Naive thymus-derived CD8-positive, alpha-beta T cell (primary cell): Measurements from ENCODE around the gene VTI1A. TPM values are rescaled to one million over a fixed set of nuclear protein-coding genes. Genes with fewer than 3 reads are reported as not detected.
"Not testable (repeated sequence)": the region's sequence is repeated elsewhere in the genome, so short reads cannot be mapped to it uniquely, and the experiment has no call there.

ENCODE experiments used
- ATAC-seq, 2 donors: fragments of 150-1000 bp; cut with Tn5 transposase in 1 of 2; sonication (Bioruptor Pico), chemical (Tn5 transposase) in 1 of 2; 1 replicate in 1 of 2; 2 replicates in 1 of 2; pipeline ENCODE4 v1.10.0; 2021; ENCODE audit warnings: mild to moderate bottlenecking in 2 of 2, moderate library complexity in 2 of 2
- POLR2A ChIA-PET: fragments of 350-600 bp; sonication (Branson Sonifier 250); formaldehyde crosslinking; loops from one replicate; lab custom pipeline; 2021; ENCODE audit warnings: antibody characterized with exemption; lab: Charles Lee
- DNase-seq, 10 donors: peaks; one replicate each; pipeline versions ENCODE4 v3.0.0 to v3.0.0-alpha.2; 2020 to 2022
- H3K27ac Mint-ChIP-seq, 10 donors: one replicate each; pipeline ENCODE4 v1.8.0; 2020 to 2022; ENCODE audit warnings: mild to moderate bottlenecking in 10 of 10, mixed read lengths in 10 of 10, moderate library complexity in 4 of 10, inconsistent platforms in 1 of 10
- H3K27me3 Mint-ChIP-seq, 5 donors: one replicate each; pipeline ENCODE4 v1.8.0; 2021 to 2022; ENCODE audit warnings: mixed read lengths in 5 of 5
- H3K36me3 Mint-ChIP-seq, 3 donors: one replicate each; pipeline ENCODE4 v1.8.0; 2020 to 2022; ENCODE audit warnings: mixed read lengths in 3 of 3, mild to moderate bottlenecking in 2 of 3, inconsistent platforms in 1 of 3
- H3K4me1 Mint-ChIP-seq, 4 donors: one replicate each; pipeline ENCODE4 v1.8.0; 2021 to 2022; ENCODE audit warnings: mixed read lengths in 4 of 4
- H3K4me3 Mint-ChIP-seq, 10 donors: one replicate each; pipeline ENCODE4 v1.8.0; 2020 to 2022; ENCODE audit warnings: mild to moderate bottlenecking in 10 of 10, mixed read lengths in 10 of 10, moderate library complexity in 6 of 10, inconsistent platforms in 1 of 10
- H3K9me3 Mint-ChIP-seq, 9 donors: one replicate each; pipeline ENCODE4 v1.8.0; 2020 to 2022; ENCODE audit warnings: mixed read lengths in 9 of 9, mild to moderate bottlenecking in 3 of 9, inconsistent platforms in 1 of 9, moderate library complexity in 1 of 9
- polyA plus RNA-seq, 3 donors: library from polyadenylated mRNA; unstranded; fragments of 300-500 nt; fragmentation: Illumina TruSeq; gene quantifications; one replicate each; pipeline ENCODE4 v1.2.3, GENCODE V29; 2021
- total RNA-seq, 8 experiments: library from RNA in 2 of 8; stranded (reverse) in 2 of 8; gene quantifications; one replicate each; pipeline ENCODE4 v1.2.3 and lab custom pipeline; 2021 to 2026

The VTI1A gene
- total RNA-seq (10 to 100 TPM; 41.2 to 42.7 TPM), polyA plus RNA-seq (10 to 100 TPM; 24.4 to 30.2 (median 26.2) TPM), total RNA-seq (lab: John Stamatoyannopoulos, UW) (58.8 to 102 (median 62.2) reads per million in 6 experiments)

DNA sequence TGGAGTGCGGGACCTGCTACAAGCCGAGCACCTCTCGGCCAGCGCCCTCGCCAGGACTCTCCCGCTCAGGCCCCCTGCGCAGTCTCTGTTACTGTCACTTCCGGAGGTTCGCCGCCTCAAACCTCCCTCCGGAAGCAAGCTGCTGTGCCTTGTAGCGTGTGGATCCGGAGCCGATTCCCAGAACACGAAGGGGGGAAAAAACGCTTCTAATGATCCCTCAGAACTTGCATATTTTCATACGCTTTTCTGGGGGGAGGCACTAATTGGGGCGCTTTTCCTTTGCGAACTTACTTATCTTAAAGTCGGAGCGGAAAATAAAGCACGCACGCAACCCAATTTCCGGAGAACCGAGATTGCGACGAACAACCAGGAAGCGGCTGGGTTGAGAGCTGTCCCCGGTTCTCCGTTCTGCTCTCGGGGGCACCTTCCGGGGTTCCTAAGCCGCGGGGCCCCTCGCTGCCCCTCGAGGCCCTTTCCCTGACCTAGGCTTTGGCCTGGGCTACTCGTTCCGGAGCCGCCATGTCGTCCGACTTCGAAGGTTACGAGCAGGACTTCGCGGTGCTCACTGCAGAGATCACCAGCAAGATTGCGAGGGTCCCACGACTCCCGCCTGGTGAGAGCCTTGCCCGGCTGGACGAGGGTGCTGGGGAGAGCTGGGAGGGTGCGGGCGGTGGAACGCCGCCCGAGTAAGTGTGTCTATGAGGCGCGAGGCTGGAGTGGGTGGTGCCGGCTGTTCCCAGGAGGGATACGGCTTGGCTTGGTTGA is at the start of gene VTI1A, which contains the start of gene ZDHHC6:
Gene VTI1A (plus strand): TSS at position 361 of the 765 bp plus-strand sequence. CDS start 159 bp downstream, at position 520.
Gene ZDHHC6 (minus strand): TSS at position 60 of the 765 bp plus-strand sequence. CDS start 1,478 bp downstream, outside the sequence.
- peak; percentile 88 for ATAC-seq
- POLR2A ChIA-PET = interaction anchor here (0.6 to 2.2 kb wide), 13 partner anchors 9 to 1619 kb away, joined by 3 to 20 read pairs (median 4); partner anchors contain the start of genes ACSL5 and GPAM
- Mint-ChIP-seq H3K9me3 (no peaks in the 10 kb centered on the region), H3K27me3 (no peaks in the 10 kb centered on the region), H3K27ac (peak within 1 kb of the TSS; percentile 95 to 100 (median 98)), H3K4me3 (peak within 1 kb of the TSS; percentile 87 to 100 (median 97)), H3K36me3 (peaks cover 0 to 38% (median 5%) of the 10 kb centered on the region in 3 donors), H3K4me1 (peaks cover 20 to 75% (median 60%) of the 10 kb centered on the region in 4 donors)
- DNase-seq = peak; percentile 71 to 93 (median 81)

DNA sequence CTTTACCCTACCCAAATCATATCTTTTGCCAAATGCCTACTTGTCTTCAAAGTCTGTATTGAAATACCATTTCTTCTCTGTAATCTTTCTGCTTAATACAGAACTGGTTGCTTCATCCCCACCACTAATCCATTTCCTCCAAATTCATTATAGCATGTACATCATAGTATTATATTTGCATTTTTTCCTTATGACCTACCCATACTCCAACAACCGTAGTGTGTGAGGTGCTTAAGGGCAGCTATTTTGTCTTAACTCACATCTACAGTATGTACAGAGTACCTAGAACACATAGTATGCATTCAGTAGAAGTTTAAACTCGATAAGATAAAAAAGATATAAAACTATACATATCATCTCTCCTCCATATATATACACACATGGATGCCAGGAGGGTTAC is 49.4 kb upstream of the VTI1A start:
- H3K4me1 Mint-ChIP-seq = peaks cover 0 to 12% (median 9%) of the 10 kb centered on the region in 4 donors
- no peaks in the 10 kb centered on the region for H3K27me3 Mint-ChIP-seq
- no peak for ATAC-seq
- H3K36me3 Mint-ChIP-seq = peaks cover 6 to 45% (median 14%) of the 10 kb centered on the region in 3 donors
- no peaks in the 10 kb centered on the region for H3K9me3 Mint-ChIP-seq
- DNase-seq = no peak
- POLR2A ChIA-PET = no interaction called here
- no peak overlapping the region for H3K27ac Mint-ChIP-seq
- no peak overlapping the region for H3K4me3 Mint-ChIP-seq

DNA sequence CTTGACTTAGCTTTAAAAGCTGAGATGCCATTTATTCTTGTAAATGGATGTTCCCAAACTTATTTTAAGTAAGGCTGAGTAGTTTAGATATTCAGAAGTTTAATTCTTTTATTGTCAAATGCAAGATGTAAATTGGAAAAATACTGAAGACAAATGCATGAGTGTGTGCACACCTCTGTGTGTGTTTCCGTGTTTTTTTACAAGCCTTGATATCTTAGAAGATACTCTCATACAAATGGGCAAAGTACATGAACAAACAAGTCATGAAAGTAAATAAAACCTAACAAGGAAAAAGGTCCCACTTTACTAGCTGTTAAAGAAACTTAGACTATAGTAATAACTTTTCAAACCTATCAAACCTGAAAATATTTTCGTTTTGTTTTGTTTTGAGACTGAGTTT is 44.1 kb upstream of the VTI1A start:
- Mint-ChIP-seq H3K4me1 (peaks cover 0 to 2% (median 0%) of the 10 kb centered on the region in 4 donors), H3K9me3 (no peaks in the 10 kb centered on the region), H3K27ac (peak overlapping the region in 2 of 10 donors; percentile 6 to 26), H3K27me3 (no peaks in the 10 kb centered on the region), H3K4me3 (no peak overlapping the region), H3K36me3 (peaks cover 16 to 90% (median 47%) of the 10 kb centered on the region in 3 donors)
- ATAC-seq (no peak), DNase-seq (no peak)
- POLR2A ChIA-PET = no interaction called here

DNA sequence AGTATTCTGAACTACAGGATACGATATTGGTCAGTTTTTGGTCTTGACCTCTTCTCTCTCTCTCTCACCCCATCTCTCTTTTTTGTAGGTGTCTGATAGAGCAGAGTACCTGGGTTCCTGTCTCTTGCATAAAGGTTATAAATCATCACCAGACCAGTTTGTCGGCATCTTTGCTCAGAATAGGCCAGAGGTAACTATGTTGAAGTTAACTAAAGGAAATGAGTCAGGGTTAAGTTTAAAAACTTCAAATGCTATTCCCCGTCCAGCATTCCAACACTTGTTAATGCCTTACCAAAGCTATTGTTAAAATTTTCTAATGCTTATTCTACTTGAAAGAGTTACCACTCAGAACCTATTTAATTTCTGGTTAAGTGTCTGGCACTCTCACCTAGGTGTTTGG is 42.4 kb upstream of the VTI1A start:
- DNase-seq (no peak), ATAC-seq (no peak)
- Mint-ChIP-seq H3K27me3 (no peaks in the 10 kb centered on the region), H3K36me3 (peaks cover 18 to 90% (median 48%) of the 10 kb centered on the region in 3 donors), H3K4me1 (peaks cover 0 to 2% (median 0%) of the 10 kb centered on the region in 4 donors), H3K9me3 (no peaks in the 10 kb centered on the region), H3K4me3 (no peak overlapping the region), H3K27ac (no peak overlapping the region)
- POLR2A ChIA-PET = no interaction called here

DNA sequence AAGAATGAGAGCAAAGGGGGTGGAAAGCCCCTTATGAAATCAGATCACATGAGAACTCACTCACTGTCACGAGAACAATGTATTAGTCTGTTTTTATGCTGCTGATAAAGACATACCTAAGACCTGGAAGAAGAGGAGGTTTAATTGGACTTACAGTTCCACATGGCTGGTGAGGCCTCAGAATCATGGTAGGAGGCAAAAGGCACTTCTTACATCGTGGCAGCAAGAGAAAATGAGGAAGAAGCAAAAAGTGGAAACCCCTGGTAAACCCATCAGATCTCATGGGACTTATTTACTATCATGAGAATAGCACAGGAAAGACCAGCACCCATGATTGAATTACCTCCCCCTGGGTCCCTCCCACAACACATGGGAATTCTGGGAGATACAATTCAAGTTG is 40.2 kb upstream of the VTI1A start:
- POLR2A ChIA-PET, H3K4me3 Mint-ChIP-seq, ATAC-seq, H3K9me3 Mint-ChIP-seq, H3K4me1 Mint-ChIP-seq, DNase-seq, H3K27me3 Mint-ChIP-seq: not testable (repeated sequence)
- Mint-ChIP-seq H3K27ac (peak overlapping the region in 5 of 10 donors; percentile 3 to 51 (median 30)), H3K36me3 (peaks cover 16 to 90% (median 48%) of the 10 kb centered on the region in 3 donors)

DNA sequence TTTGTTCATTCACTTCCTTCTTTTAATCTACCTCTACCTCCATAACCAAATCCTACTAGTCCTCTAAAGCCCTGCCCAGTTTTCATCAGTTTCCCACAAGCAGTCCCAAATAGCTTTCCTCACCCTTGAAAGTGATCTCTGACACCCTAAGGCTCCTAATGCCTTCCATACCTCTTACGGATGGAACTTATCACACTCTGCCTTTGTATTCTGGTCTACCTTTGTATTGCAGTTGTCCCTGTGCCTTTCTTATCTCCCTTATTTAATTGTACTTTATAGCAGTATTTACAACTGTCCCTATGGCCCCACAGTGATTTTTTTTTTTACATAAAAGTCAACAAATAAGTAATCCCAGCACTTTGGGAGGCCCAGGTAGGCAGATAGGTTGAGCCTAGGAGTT is 39.3 kb upstream of the VTI1A start:
- Mint-ChIP-seq H3K36me3 (peaks cover 13 to 89% (median 46%) of the 10 kb centered on the region in 3 donors), H3K4me1 (no peaks in the 10 kb centered on the region), H3K4me3 (no peak overlapping the region), H3K27ac (peak overlapping the region in 2 of 10 donors; percentile 9 to 63), H3K9me3 (no peaks in the 10 kb centered on the region), H3K27me3 (no peaks in the 10 kb centered on the region)
- no peak for DNase-seq
- POLR2A ChIA-PET = interaction anchor here (0.7 to 1.3 kb wide), 2 partner anchors 10 to 34 kb away, joined by 3 to 6 read pairs; partner anchors contain the start of gene ACSL5
- ATAC-seq = no peak

DNA sequence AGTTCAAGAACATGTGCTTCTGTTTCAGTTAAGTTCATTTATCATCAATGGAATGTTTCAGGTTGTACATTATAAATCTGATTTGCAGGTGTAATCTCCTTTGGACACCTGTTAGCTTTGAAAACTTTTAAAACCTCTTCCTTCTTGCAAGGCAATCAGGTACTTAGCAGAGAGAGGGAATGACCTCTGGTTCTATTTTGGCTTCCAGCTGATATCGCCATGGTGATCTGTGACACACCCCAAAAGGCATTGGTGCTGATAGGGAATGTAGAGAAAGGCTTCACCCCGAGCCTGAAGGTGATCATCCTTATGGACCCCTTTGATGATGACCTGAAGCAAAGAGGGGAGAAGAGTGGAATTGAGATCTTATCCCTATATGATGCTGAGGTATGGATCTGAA is 37.7 kb upstream of the VTI1A start:
- Mint-ChIP-seq H3K27me3 (no peaks in the 10 kb centered on the region), H3K4me3 (no peak overlapping the region), H3K4me1 (no peaks in the 10 kb centered on the region), H3K9me3 (no peaks in the 10 kb centered on the region), H3K27ac (no peak overlapping the region), H3K36me3 (peaks cover 12 to 87% (median 41%) of the 10 kb centered on the region in 3 donors)
- ATAC-seq (no peak), DNase-seq (no peak)
- POLR2A ChIA-PET = interaction anchor here (1.3 kb wide), 1 partner anchor 35 kb away, joined by 3 read pairs; the partner anchor contains the start of gene ACSL5

DNA sequence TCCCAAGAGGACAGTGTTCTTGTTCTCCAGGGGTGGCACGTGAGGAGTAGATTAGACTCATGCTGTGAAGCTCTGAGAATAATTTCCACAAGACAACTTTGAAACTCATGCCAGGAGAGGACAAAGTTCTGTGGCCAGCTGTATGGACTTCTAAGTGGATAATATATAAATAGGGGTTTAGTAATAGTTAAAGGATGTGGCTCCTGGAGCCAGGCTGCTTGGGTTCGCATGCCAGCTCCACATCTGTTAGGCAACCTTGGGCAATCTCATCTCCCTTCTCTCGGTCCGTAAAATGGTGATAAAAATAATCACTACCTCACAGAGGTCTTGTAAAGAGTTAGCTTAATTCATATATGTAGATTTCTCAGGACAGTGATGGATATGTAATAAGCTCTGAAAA is 37.3 kb upstream of the VTI1A start:
- ATAC-seq (no peak), DNase-seq (no peak)
- Mint-ChIP-seq H3K9me3 (no peaks in the 10 kb centered on the region), H3K27me3 (no peaks in the 10 kb centered on the region), H3K36me3 (peaks cover 12 to 87% (median 39%) of the 10 kb centered on the region in 3 donors), H3K27ac (no peak overlapping the region), H3K4me1 (no peaks in the 10 kb centered on the region), H3K4me3 (no peak overlapping the region)
- POLR2A ChIA-PET = no interaction called here

DNA sequence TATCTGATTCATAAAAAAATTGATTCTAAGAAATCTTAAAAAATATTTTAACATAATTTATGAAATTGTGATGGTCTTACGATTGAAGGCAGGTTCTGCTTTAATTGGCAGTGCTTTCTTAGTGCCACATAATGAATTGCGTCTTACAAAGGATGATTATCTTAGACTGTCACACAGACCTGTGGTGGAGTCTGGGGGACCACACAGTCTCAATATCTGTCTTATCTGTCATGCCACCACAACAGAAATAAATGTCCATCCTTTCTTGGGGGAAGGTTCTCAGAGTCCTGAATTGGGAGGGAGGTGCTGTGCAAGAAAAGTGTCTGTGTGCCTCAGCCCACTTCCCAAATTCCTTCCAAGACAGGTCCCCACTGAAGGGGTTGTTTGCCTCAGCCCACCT is 34.3 kb upstream of the VTI1A start:
- Mint-ChIP-seq H3K36me3 (peaks cover 9 to 89% (median 38%) of the 10 kb centered on the region in 3 donors), H3K27me3 (no peaks in the 10 kb centered on the region), H3K27ac (peak overlapping the region in 1 of 10 donors; percentile 18), H3K4me1 (peaks cover 0 to 1% (median 0%) of the 10 kb centered on the region in 4 donors), H3K4me3 (no peak overlapping the region), H3K9me3 (no peaks in the 10 kb centered on the region)
- no peak for DNase-seq
- POLR2A ChIA-PET = interaction anchor here (1.2 kb wide), 1 partner anchor 37 kb away, joined by 3 read pairs; no protein-coding TSS in a partner anchor
- no peak for ATAC-seq

DNA sequence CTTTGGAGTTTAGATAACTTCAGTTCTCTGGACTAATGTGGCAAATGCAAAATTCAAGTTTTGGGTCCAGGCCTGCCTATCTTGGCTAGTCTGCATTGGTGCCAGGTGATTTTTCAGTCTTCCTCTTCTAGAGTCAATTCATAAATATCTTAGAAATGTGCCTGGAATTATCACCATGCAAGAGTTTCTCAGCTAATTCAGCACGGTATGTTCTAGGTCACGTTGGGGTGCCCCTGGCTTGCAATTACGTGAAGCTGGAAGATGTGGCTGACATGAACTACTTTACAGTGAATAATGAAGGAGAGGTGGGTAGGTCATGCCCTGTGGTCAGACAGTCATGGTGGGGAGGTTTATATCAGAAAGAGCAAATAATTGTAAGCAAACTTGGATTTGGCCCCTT is 25.3 kb upstream of the VTI1A start:
- H3K4me3 Mint-ChIP-seq = no peak overlapping the region
- H3K36me3 Mint-ChIP-seq = peaks cover 7 to 85% (median 16%) of the 10 kb centered on the region in 3 donors
- POLR2A ChIA-PET = no interaction called here
- H3K9me3 Mint-ChIP-seq = no peaks in the 10 kb centered on the region
- H3K4me1 Mint-ChIP-seq = no peaks in the 10 kb centered on the region
- DNase-seq (no peak), ATAC-seq (no peak)
- H3K27me3 Mint-ChIP-seq = no peaks in the 10 kb centered on the region
- peak overlapping the region in 5 of 10 donors; percentile 19 to 67 (median 60) for H3K27ac Mint-ChIP-seq

DNA sequence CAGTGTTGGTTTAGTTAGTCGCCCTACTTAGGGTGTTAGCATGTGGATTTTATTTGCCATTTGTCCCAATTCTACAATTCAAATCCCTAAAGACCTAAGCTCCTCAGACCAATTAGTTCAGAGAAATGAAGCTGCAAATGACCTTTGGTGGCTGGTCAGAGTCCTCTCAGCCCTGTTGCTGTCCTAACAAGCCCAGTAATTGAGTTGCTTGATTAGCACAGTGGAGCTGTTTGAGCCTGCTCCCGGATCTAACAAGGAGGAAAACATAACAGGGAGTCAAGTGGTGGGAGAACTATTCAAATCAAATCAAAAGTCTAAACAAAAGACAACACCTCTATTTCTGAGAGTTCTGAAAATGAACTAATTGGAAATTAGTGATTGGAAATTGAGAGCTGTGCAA is 22.4 kb upstream of the VTI1A start:
- Mint-ChIP-seq H3K4me1 (no peaks in the 10 kb centered on the region), H3K4me3 (no peak overlapping the region), H3K27me3 (no peaks in the 10 kb centered on the region), H3K27ac (peak overlapping the region in 4 of 10 donors; percentile 15 to 91 (median 46)), H3K36me3 (peaks cover 7 to 86% (median 7%) of the 10 kb centered on the region in 3 donors), H3K9me3 (no peaks in the 10 kb centered on the region)
- ATAC-seq (no peak), DNase-seq (no peak)
- POLR2A ChIA-PET = no interaction called here

DNA sequence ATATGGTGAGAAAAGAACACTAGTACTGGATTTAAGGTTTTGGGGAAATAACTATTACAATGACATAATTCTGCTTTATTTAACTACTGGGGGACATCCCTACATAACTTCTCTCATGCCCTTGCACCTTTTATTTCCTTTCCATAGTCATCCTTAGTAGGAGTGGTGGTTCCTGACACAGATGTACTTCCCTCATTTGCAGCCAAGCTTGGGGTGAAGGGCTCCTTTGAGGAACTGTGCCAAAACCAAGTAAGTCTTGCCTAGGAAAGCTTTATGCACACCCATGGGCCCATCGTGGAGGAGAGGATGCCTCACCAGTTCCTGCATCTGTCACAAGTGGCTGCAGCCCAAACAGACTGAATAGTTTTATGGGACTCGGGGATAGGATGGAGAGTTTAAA is 20.9 kb upstream of the VTI1A start:
- H3K4me3 Mint-ChIP-seq = no peak overlapping the region
- H3K27me3 Mint-ChIP-seq = no peaks in the 10 kb centered on the region
- ATAC-seq = no peak
- peak overlapping the region in 4 of 10 donors; percentile 9 to 30 (median 12) for H3K27ac Mint-ChIP-seq
- H3K36me3 Mint-ChIP-seq = peaks cover 7 to 88% (median 7%) of the 10 kb centered on the region in 3 donors
- no peaks in the 10 kb centered on the region for H3K4me1 Mint-ChIP-seq
- POLR2A ChIA-PET = interaction anchor here (0.7 kb wide), 2 partner anchors 111 to 304 kb away, joined by 4 read pairs; no protein-coding TSS in a partner anchor
- H3K9me3 Mint-ChIP-seq = no peaks in the 10 kb centered on the region
- DNase-seq = no peak

DNA sequence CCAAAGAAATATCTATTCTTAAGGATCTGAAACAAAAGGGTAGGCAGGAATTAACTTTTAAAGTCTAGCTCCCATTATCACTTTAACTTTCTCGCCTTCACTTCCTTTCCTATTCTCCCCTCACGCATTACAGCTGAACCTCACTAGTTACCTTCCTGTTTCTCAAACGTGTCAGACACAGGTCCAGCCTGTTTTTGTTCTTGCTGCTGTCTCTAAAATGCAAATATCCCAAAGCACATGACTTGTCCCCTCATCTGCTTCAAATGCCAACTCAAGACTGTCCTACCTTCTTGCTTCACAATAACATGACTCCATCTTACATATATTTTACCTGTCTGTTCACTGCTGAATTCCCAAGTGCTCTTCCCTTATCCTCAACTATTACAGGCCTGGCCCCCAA is 17.9 kb upstream of the VTI1A start:
- ATAC-seq = no peak
- no peak overlapping the region for H3K4me3 Mint-ChIP-seq
- H3K9me3 Mint-ChIP-seq = no peaks in the 10 kb centered on the region
- POLR2A ChIA-PET = interaction anchor here (0.8 kb wide), 1 partner anchor 40 kb away, joined by 4 read pairs; no protein-coding TSS in a partner anchor
- no peaks in the 10 kb centered on the region for H3K4me1 Mint-ChIP-seq
- DNase-seq = no peak
- H3K27ac Mint-ChIP-seq = peak overlapping the region in 9 of 10 donors; percentile 21 to 63 (median 46)
- H3K27me3 Mint-ChIP-seq = no peaks in the 10 kb centered on the region
- peaks cover 0 to 89% (median 7%) of the 10 kb centered on the region in 3 donors for H3K36me3 Mint-ChIP-seq
